HG03558 (cell line): ENCODE measurements around the gene ALG3.
"Not testable (repeated sequence)": the region's sequence is repeated elsewhere in the genome, so short reads cannot be mapped to it uniquely, and the experiment has no call there.

Source experiments
- ATAC-seq: cut with Tn5 transposase; IDR thresholded peaks from one replicate; pipeline ENCODE4 v1.9.1; 2021; ENCODE audit warnings: moderate number of reproducible peaks; ENCODE audit not compliant: unreplicated experiment; ENCODE audit errors: extremely low read depth

The ALG3 gene

DNA sequence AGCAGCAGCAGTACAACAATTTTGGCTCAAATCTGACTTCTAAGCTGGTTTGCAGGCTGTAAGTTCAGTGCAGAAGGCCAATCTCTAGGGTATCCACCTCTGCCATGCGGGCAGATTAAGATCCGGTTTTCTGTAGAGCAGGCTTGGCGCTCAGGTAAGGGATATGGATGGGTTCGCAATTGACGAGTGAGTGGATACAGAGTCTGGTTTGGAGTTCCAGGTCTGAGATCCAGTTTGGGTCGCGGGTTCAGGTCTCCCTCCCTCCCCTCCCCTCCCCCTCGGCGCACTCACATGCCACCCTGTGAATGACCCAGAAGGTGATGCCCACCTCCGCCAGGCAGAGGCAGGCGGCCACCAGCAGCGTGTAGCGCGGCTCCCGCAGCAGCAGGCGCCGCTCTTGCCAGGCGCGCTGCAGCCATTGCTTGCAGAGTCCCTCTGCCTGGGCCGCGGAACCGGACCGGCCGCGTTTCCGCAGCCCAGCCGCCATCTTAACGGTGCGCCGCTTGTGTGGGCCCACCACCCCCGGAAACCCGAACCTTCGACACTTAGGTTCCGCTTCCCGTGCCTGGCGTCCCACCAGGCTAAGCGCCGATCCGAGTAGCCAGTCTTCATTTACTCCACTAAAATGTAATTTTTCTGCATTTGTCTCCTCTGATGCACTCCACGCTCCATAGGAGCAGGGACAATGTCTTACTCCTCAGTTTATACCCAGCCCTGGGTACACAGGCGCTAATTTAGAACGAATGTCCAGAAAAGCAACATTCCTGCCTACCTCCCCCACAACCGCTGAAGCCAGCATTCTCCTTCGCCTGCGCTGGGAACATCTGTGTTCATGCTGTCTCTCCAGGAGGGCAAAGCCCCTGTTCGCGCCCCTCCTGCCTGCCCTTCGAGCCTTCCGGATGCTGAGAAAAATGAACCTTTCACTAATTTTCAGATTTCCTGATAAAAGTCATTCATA, at the start of gene ALG3:
TSS of gene ALG3 (minus strand) at position 509 of the 958 bp plus-strand sequence. CDS start at position 487, 22 bp downstream.
- no peak for ATAC-seq

DNA sequence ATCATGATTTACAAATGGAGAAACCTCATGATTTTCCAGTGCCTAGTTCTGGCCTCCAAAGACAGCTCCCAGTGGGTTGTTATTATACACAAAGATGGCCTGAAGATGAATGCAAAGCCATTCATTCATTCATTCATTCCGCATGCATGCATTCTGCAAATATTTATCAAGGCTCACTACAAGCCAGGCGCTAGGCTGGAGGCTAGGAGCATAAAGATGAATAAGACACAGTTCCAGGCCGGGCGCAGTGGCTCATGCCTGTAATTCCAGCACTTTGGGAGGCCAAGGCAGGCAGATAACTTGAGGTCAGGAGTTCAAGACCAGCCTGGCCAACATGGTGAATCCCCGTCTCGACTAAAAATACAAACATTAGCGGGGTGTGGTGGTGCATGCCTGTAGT, 47.9 kb upstream of the ALG3 start:
- no peak for ATAC-seq

GRCh38 chr3:184295771-184296170, 47.0 kb upstream of the ALG3 start:
- ATAC-seq: no peak

DNA sequence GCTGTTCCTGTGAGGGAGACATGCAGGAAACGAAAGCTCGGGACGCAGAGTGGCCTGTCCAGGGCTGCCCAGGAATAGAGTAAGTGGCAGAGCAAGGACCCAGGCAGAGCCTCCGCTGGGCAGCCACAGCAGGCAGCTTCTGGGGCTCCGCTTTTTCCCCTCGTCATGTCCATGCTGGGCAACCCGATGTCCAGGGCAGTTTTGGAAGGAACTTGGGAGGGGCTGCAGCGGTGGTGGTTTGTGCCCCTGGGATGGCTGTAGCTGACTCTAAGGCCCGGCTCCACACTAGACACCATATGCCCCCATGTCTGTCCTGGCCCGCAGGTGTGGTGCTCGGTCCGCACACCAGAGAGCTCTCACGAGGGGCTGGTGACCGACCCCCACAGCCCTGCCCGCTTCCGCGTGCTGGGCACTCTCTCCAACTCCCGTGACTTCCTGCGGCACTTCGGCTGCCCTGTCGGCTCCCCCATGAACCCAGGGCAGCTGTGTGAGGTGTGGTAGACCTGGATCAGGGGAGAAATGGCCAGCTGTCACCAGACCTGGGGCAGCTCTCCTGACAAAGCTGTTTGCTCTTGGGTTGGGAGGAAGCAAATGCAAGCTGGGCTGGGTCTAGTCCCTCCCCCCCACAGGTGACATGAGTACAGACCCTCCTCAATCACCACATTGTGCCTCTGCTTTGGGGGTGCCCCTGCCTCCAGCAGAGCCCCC, 43.1 kb upstream of the ALG3 start:
- ATAC-seq: no peak

- no peak for ATAC-seq
Measured at GRCh38 chr3:184291044-184291737, 42.4 kb upstream of the ALG3 start.

DNA sequence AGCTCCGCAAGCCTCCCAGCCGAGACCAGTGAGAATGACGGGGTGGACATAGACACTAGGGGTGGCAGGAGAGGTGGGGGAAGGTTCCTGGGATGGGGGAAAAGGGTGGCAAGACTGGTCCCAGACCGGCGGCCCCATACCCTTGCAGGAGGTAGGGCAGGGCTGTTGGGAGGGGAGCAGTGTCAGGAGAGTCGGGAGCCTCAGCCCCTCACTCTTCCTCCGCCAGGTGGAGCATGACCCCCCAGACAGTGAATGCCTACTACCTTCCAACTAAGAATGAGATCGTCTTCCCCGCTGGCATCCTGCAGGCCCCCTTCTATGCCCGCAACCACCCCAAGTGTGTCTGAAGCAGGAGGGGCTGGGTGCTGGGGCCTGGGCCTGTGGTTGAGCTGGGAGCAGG, 41.6 kb upstream of the ALG3 start:
- ATAC-seq: no peak

- ATAC-seq: no peak
Measured at GRCh38 chr3:184289426-184289938, 40.7 kb upstream of the ALG3 start.

DNA sequence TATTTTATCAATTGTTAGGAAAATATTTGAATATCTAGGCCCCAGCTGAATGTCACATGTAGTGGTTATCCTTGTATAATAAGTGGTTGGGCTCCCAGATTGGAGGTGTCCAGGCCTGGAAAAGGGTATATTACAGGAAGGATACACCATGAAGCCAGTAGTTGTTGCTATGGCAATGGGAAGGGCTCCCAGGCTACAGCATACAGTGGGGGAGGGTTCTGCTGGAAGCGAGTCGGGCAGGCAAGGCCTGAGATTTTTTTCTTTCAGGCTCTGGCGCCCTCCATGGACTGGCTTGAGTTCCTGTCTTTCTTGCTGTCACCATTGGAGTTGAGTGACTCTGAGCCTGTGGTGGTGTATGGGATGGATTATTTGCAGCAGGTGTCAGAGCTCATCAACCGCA, 35.9 kb upstream of the ALG3 start:
- no peak for ATAC-seq

GRCh38 chr3:184283681-184284080, 34.9 kb upstream of the ALG3 start:
- ATAC-seq: no peak

GRCh38 chr3:184282941-184283340, 34.2 kb upstream of the ALG3 start:
- ATAC-seq: no peak

DNA sequence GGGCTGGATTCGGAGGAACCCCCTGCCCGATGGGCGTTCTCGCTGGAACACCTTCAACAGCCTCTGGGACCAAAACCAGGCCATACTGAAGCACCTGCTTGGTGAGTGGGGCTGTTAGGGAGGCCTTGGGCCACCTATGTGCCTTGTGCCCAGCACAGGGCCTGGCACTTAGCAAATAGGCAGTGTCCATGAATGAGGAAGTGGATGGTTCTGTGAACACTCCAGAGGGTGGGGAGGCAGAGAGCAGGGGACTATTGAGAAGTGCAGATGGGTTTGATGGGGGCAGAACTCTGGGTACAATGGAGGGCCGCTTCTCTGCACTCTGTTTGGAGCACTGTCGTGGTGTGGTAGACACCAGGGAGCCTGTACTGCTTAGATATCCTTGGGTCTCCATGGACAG, 28.6 kb upstream of the ALG3 start:
- ATAC-seq: no peak

GRCh38 chr3:184275961-184276910, 27.5 kb upstream of the ALG3 start, which contains the start of gene ECE2:
Gene ECE2, plus strand, starts transcription at chr3:184276022. Its CDS starts 132 bp downstream, at chr3:184276154.
- no peak for ATAC-seq

DNA sequence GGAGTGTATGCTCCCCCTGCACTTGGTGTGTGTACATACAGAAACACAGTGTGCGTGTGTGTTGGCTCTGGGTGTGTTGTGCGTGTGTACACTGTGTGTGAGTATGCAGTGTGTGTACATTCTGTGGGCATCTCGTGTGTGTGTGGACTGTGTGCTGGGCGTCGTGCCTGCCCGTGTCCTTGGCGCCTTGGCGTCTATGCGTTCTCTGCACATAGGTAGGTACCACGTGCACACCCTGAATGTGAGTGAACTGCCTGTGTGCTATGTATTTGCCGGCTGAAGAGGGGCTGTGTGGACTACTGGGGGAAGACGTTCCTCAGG, 26.6 kb upstream of the ALG3 start:
- no peak for ATAC-seq

DNA sequence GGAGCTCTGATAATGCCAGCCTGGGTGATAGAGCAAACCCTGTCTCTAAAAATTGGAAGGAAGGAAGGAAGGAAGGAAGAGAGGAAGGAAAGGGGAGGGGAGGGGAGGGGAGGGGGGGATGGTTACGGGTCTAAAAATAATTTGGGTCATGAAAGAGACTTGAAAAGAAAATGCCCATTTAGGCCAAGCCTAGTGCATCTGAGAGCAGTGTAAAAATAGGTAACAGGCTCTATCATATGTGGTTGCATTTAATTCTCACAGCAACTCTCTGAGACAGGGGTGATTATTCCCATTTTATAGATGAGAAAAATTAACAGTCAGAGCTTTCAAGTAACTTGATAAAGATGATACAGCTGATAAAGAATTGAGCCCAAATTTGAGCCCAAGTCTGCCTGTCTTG, 23.5 kb upstream of the ALG3 start:
- no peak for ATAC-seq

DNA sequence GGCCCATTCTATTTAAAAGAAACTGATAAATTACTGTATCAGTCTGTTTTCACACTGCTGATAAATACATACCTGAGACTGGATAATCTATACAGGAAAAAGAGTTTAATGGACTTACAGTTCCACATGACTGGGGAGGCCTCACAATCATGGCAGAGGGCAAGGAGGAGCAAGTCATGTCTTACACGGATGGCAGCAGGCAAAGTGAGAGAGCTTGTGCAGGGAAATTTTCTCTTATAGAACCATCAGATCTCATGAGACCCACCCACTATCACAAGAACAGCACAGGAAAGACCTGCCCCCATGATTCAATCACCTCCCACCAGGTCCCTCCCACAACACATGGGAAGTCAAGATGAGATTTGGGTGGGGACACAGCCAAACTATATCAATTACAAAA, 18.5 kb upstream of the ALG3 start:
- not testable (repeated sequence) for ATAC-seq

DNA sequence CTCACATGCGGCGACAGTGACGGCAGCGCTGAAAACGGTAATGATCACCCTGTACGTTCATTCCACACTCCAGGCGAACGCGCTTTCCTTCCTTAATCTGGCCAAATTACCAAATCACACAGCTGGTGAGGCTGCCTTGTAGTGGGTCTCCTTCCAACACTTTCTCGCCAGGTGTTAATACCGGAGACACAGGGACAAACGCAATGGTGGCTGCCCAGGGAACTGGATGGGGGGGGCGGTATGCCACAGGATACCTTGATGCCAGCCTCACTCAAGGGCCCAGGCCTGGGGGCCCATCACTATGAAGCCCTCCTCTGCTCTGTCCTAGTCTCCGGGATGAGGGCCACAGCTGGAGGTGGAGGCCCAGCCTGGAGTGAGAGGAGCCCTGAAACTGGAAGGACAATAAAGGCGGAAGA, 14.0 kb upstream of the ALG3 start:
- ATAC-seq: no peak

DNA sequence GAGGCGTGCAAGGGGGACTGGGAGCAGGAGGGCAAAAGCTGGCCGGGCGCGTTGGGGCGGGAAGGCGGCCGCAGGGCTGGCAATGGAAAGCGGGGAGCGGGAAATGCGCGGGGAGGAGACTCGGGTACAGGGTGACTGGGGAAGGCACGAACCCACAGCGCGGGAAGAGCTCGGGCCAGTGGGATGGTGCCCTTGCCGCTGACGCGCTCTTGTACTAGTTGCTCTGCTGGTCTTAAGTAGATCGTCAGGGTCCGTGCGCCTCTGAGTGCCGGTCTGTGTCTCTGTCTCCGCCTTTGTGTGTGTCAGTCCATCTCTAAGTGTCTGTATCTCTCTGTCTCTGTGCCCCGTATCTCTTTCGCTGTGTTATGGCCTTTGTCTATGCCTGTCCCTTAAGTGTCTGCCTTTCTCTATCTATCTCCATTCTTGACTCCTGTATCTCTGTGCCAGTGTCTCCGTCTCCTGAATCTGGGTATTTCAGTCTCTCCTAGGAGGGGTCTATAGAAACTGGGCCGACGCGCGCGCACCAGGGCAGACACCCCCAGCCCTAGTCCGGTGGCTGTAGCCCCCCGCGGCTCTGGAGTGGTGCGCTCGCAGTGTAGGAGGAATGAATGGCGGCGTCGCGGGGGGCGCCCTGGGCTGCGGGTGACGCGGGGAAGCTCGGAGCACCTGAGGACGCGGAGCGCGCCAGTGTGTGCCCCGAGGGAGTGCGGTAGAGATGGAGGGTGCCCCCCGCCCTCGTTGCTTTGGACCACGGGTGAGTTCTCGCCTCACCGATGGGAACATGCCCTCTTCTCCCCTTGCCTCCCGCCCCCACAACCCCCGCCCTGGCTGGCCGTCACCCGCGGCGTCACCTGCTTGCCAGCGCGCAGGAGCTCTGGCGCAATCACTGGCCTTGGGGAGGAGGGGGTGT, 13.3 kb upstream of the ALG3 start:
- ATAC-seq: no peak

DNA sequence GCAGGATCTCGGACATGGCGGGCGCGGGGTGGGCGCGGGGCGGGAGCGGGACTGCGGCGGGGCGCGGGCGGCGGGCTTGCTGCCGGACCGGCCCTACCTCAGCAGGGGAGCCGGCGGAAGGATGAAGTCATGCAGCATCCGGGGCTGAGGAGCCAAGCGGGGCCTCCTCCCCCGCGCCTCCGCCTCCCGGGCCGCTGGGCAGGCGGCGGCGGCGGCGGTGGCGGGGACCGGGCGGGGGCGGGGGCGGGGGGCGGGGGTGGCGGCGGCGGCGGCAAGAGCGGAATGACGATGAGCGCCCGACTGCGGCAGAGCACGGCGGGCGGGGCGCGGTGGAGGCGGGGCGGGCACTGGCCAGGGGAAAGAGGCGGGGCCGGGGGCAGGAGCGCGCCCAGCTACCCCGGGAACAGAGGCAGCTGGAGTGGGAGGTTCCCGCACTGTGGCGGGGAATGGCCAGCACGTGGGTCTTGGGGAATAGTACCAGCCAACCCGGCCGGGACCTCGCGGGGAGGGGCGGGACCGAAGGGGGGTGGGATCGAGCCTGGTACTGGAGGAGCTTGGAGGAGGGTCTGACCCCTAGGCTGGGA, 12.6 kb upstream of the ALG3 start, which contains the start of gene CAMK2N2:
TSS of gene CAMK2N2 (minus strand) at position 284 of the 584 bp plus-strand sequence. CDS start at position 16, 268 bp downstream.
- ATAC-seq: no peak
